Measurements from ENCODE around the gene CLCN3.

CLCN3 gene

GRCh38 chr4:169707958-169708643 lies 87.7 kb downstream of the CLCN3 start:
- H3K4me3 ChIP-seq (ENCODE audit: low read depth, low read length) = no peak overlapping the region
- TF ChIP-seq CTCF (IDR thresholded peaks at IDR 0.05; ENCODE audit: borderline replicate concordance, insufficient read depth, low read depth, low read length) = no peak

- H3K4me3 ChIP-seq (ENCODE audit: low read depth, low read length) = no peak overlapping the region
- no peak for TF ChIP-seq CTCF (IDR thresholded peaks at IDR 0.05; ENCODE audit: borderline replicate concordance, insufficient read depth, low read depth, low read length)
These were observed 95.4 kb downstream of the CLCN3 start for GRCh38 chr4:169715826-169716225.

GRCh38 chr4:169716677-169717076 lies 96.3 kb downstream of the CLCN3 start:
- TF ChIP-seq CTCF (IDR thresholded peaks at IDR 0.05; ENCODE audit: borderline replicate concordance, insufficient read depth, low read depth, low read length) = no peak
- H3K4me3 ChIP-seq (ENCODE audit: low read depth, low read length) = no peak overlapping the region

- TF ChIP-seq CTCF (IDR thresholded peaks at IDR 0.05; ENCODE audit: borderline replicate concordance, insufficient read depth, low read depth, low read length) = no peak
- no peak overlapping the region for H3K4me3 ChIP-seq (ENCODE audit: low read depth, low read length)
These were observed 100.2 kb downstream of the CLCN3 start for GRCh38 chr4:169720529-169720928.

- no peak overlapping the region for H3K4me3 ChIP-seq (ENCODE audit: low read depth, low read length)
- TF ChIP-seq CTCF (IDR thresholded peaks at IDR 0.05; ENCODE audit: borderline replicate concordance, insufficient read depth, low read depth, low read length) = no peak
These were observed 103.0 kb downstream of the CLCN3 start for GRCh38 chr4:169723207-169723965.

- no peak overlapping the region for H3K4me3 ChIP-seq (ENCODE audit: low read depth, low read length)
- no peak for TF ChIP-seq CTCF (IDR thresholded peaks at IDR 0.05; ENCODE audit: borderline replicate concordance, insufficient read depth, low read depth, low read length)
These were observed 103.9 kb downstream of the CLCN3 start for GRCh38 chr4:169724260-169724659.

- no peak overlapping the region for H3K4me3 ChIP-seq (ENCODE audit: low read depth, low read length)
- no peak for TF ChIP-seq CTCF (IDR thresholded peaks at IDR 0.05; ENCODE audit: borderline replicate concordance, insufficient read depth, low read depth, low read length)
These were observed 107.2 kb downstream of the CLCN3 start for GRCh38 chr4:169727616-169728015.
